B cell (primary cell): ENCODE results near the gene TEF. TPM values are rescaled to one million over a fixed set of nuclear protein-coding genes. Genes with fewer than 3 reads are reported as not detected.

Experiments
- ATAC-seq: fragments of 200-7000 bp; cut with Tn5 transposase; one replicate; pipeline ENCODE4 v1.10.0; 2021; ENCODE audit warnings: low read depth, mild to moderate bottlenecking, moderate number of reproducible peaks, moderate library complexity
- CTCF ChIA-PET: fragments of 350-600 bp; sonication (Branson Sonifier 250); formaldehyde crosslinking; loops from one replicate; lab custom pipeline; 2021; ENCODE audit warnings: antibody characterized with exemption, inconsistent platforms; lab: Charles Lee
- POLR2A ChIA-PET: fragments of 350-600 bp; sonication (Branson Sonifier 250); formaldehyde crosslinking; loops from one replicate; lab custom pipeline; 2021; ENCODE audit warnings: antibody characterized with exemption; lab: Charles Lee
- DNase-seq: peaks from one replicate; pipeline ENCODE4 v3.0.0; 2013
- H2AFZ ChIP-seq: 2 replicates; pipeline ENCODE4 v1.6.1; 2012; ENCODE audit warnings: mild to moderate bottlenecking, low read depth, low read length; ENCODE audit not compliant: insufficient read depth, poor library complexity, severe bottlenecking
- H3K27ac ChIP-seq, 2 donors: 1 replicate in 1 of 2; 2 replicates in 1 of 2; pipeline ENCODE4 v1.5.1; 2012 to 2013; ENCODE audit warnings: low read length in 2 of 2, mild to moderate bottlenecking in 2 of 2, moderate library complexity in 1 of 2
- H3K27me3 ChIP-seq, 4 experiments: fragments of 200-600 bp in 1 of 4; sonication (generic) in 1 of 4; replicated peaks in 1 of 4; 1 replicate in 2 of 4; 2 replicates in 2 of 4; pipeline versions ENCODE4 v1.6.1 to v1.7.0; 2013 to 2016; ENCODE audit warnings: low read length in 3 of 4, mild to moderate bottlenecking in 2 of 4, mixed read lengths in 1 of 4, moderate library complexity in 1 of 4; ENCODE audit not compliant: insufficient read depth in 4 of 4, control insufficient read depth in 3 of 4; ENCODE audit errors: control extremely low read depth in 1 of 4
- H3K36me3 ChIP-seq, 2 experiments: replicated peaks in 1 of 2; 1 replicate in 1 of 2; 2 replicates in 1 of 2; pipeline versions ENCODE4 v1.6.1 to v1.7.1; 2013; ENCODE audit warnings: low read length in 1 of 2; ENCODE audit not compliant: insufficient read depth in 2 of 2, control insufficient read depth in 1 of 2; ENCODE audit errors: control extremely low read depth in 1 of 2, extremely low read depth in 1 of 2
- H3K4me1 ChIP-seq, 2 donors: fragments of 200-600 bp in 1 of 2; sonication (generic) in 1 of 2; 1 replicate in 1 of 2; 2 replicates in 1 of 2; pipeline versions ENCODE4 v1.5.1 to v1.6.1; 2013 to 2017; ENCODE audit warnings: low read length in 2 of 2; ENCODE audit not compliant: control insufficient read depth in 2 of 2, insufficient read depth in 2 of 2
- H3K4me2 ChIP-seq: replicated peaks from 2 replicates; pipeline ENCODE3; 2012; ENCODE audit warnings: mild to moderate bottlenecking, low read depth, low read length; ENCODE audit not compliant: poor library complexity, severe bottlenecking
- H3K4me3 ChIP-seq, 5 experiments: fragments of 200-600 bp in 1 of 5; sonication (generic) in 1 of 5; 1 replicate in 3 of 5; 2 replicates in 2 of 5; pipeline versions ENCODE4 v1.5.1 to v1.7.0; 2011 to 2016; ENCODE audit warnings: low read length in 4 of 5, mild to moderate bottlenecking in 4 of 5, low read depth in 2 of 5, control low read depth in 1 of 5, moderate library complexity in 1 of 5; ENCODE audit not compliant: insufficient read depth in 1 of 5; ENCODE audit errors: control extremely low read depth in 1 of 5, extremely low read depth in 1 of 5
- H3K79me2 ChIP-seq: fragments of 200-600 bp; sonication (generic); one replicate; pipeline ENCODE4 v1.6.0; 2016; ENCODE audit warnings: low read length; ENCODE audit not compliant: control insufficient read depth, insufficient read depth
- H3K9ac ChIP-seq: fragments of 200-600 bp; sonication (generic); 2 replicates; pipeline ENCODE4 v1.6.1; 2017; ENCODE audit warnings: mild to moderate bottlenecking, low read length, moderate library complexity
- H3K9me3 ChIP-seq, 3 donors: one replicate each; pipeline versions ENCODE4 v1.6.1 to v1.7.1; 2013; ENCODE audit warnings: low read length in 2 of 3; ENCODE audit not compliant: control insufficient read depth in 2 of 3, insufficient read depth in 1 of 3; ENCODE audit errors: control extremely low read depth in 1 of 3
- H4K20me1 ChIP-seq: 2 replicates; pipeline ENCODE4 v1.6.0; 2012; ENCODE audit warnings: mild to moderate bottlenecking, low read length; ENCODE audit not compliant: insufficient read depth, control insufficient read depth, poor library complexity, severe bottlenecking
- H3K27ac Mint-ChIP-seq: one replicate; pipeline ENCODE4 v1.8.0; 2021; ENCODE audit warnings: mixed read lengths
- H3K27me3 Mint-ChIP-seq: one replicate; pipeline ENCODE4 v1.8.0; 2021; ENCODE audit warnings: mixed read lengths
- H3K4me1 Mint-ChIP-seq: one replicate; pipeline ENCODE4 v1.8.0; 2021; ENCODE audit warnings: mixed read lengths
- H3K4me3 Mint-ChIP-seq: one replicate; pipeline ENCODE4 v1.8.0; 2021; ENCODE audit warnings: mixed read lengths
- H3K9me3 Mint-ChIP-seq: one replicate; pipeline ENCODE4 v1.8.0; 2022; ENCODE audit warnings: mixed read lengths; ENCODE audit not compliant: insufficient read depth
- CTCF ChIP-seq: fragments of 200-600 bp; IDR thresholded peaks from one replicate; pipeline ENCODE4 v1.8.0; 2022; ENCODE audit warnings: antibody characterized with exemption, mild to moderate bottlenecking
- EZH2 ChIP-seq: IDR thresholded peaks from 2 replicates; pipeline ENCODE4 v1.6.1; 2012; ENCODE audit warnings: borderline replicate concordance, low read depth, mild to moderate bottlenecking, moderate library complexity, low read length; ENCODE audit not compliant: insufficient read depth, poor library complexity, severe bottlenecking
- WGBS: methylation state at CpG from one replicate; pipeline ENCODE4 v1.1.5; 2013; ENCODE audit warnings: missing lambda C conversion rate; ENCODE audit not compliant: insufficient coverage; 5-methylcytosine and 5-hydroxymethylcytosine counted together
- intact Hi-C: fragments of 100-400 bp; cut with micrococcal nuclease; formaldehyde crosslinking; loops from one replicate; pipeline ENCODE4 v1.10.0; 2022
- polyA plus RNA-seq: library from polyadenylated mRNA; depleted of rRNA; stranded (reverse); fragments of >200 nt; gene quantifications from 2 replicates; pipeline ENCODE4 v1.2.3, GENCODE V29; 2012
- total RNA-seq, 2 donors: library from RNA; stranded (reverse); fragments of 120-200 nt in 1 of 2; gene quantifications; 1 replicate in 1 of 2; 2 replicates in 1 of 2; pipeline versions ENCODE4 v1.2.3 to v1.2.4, GENCODE V29; 2013 to 2022

The TEF gene
- total and polyA plus RNA-seq, 2 donors (not counting 1 experiment from before 2014, with no cell fraction given) = 5.0 to 5.5 TPM

GRCh38 chr22:41429232-41429950, 47.6 kb downstream of the TEF start:
- Mint-ChIP-seq H3K9me3 (no peaks in the 10 kb centered on the region), H3K27ac (no peak overlapping the region), H3K4me3 (no peak overlapping the region), H3K27me3 (no peaks in the 10 kb centered on the region), H3K4me1 (peaks cover 23% of the 10 kb centered on the region)
- no peak for TF ChIP-seq CTCF
- TF ChIP-seq EZH2 = no peak
- Histone ChIP-seq H3K9me3 (no peaks in the 10 kb centered on the region), H3K36me3 (peaks cover 0 to 28% of the 10 kb centered on the region in 2 experiments), H2AFZ (no peak overlapping the region), H3K4me1 (peaks cover 7 to 11% of the 10 kb centered on the region in 2 donors), H3K4me2 (no peak overlapping the region), H3K27me3 (no peaks in the 10 kb centered on the region), H3K9ac (no peak overlapping the region), H3K4me3 (no peak overlapping the region), H3K79me2 (peaks cover 63% of the 10 kb centered on the region), H3K27ac (peak overlapping the region in 1 of 2 donors; percentile 19), H4K20me1 (peaks cover 27% of the 10 kb centered on the region)
- WGBS = 96% methylated on average over 7 of the region's 13 CpGs
- CTCF ChIA-PET = interaction anchor here (0.7 to 2.1 kb wide), 3 partner anchors 26 to 1281 kb away, joined by 3 to 8 read pairs (median 5); no protein-coding TSS in a partner anchor
- ATAC-seq = no peak
- intact Hi-C loops = no loop called here
- DNase-seq = no peak
- POLR2A ChIA-PET = interaction anchor here (0.7 to 1.9 kb wide), 2 partner anchors 17 to 86 kb away, joined by 7 to 8 read pairs; partner anchors contain the start of gene TOB2

- H3K36me3 ChIP-seq = peaks cover 0 to 34% of the 10 kb centered on the region in 2 experiments
- no peaks in the 10 kb centered on the region for H3K27me3 ChIP-seq
- DNase-seq (no peak), ATAC-seq (no peak)
- WGBS = 94% methylated on average over 6 of the region's 8 CpGs
- Mint-ChIP-seq H3K27ac (no peak overlapping the region), H3K9me3 (no peaks in the 10 kb centered on the region), H3K4me1 (peaks cover 24% of the 10 kb centered on the region), H3K4me3 (no peak overlapping the region), H3K27me3 (no peaks in the 10 kb centered on the region)
- no peaks in the 10 kb centered on the region for H3K9me3 ChIP-seq
- H3K4me3 ChIP-seq = no peak overlapping the region
- POLR2A ChIA-PET = no interaction called here
- no peak overlapping the region for H3K9ac ChIP-seq
- H4K20me1 ChIP-seq = peaks cover 33% of the 10 kb centered on the region
- H3K27ac ChIP-seq = no peak overlapping the region
- H3K4me1 ChIP-seq = peaks cover 7 to 11% of the 10 kb centered on the region in 2 donors
- H3K79me2 ChIP-seq = peaks cover 69% of the 10 kb centered on the region
- H3K4me2 ChIP-seq = no peak overlapping the region
- CTCF ChIA-PET = interaction anchor here (0.9 kb wide), 1 partner anchor 75 kb away, joined by 3 read pairs; no protein-coding TSS in a partner anchor
- H2AFZ ChIP-seq = no peak overlapping the region
- TF ChIP-seq EZH2 = no peak
- no peak for TF ChIP-seq CTCF
- intact Hi-C loops = no loop called here
Measured at GRCh38 chr22:41429951-41430332, 48.2 kb downstream of the TEF start.
